Stimulated activated CD4-positive, alpha-beta T cell treated with anti-CD3 and anti-CD28 coated beads, Interleukin-1b, Interleukin-23, amount 100 ng/mL, for 48 hours (primary cell): ENCODE measurements around the gene DENND4B.
"Not testable (repeated sequence)": the region's sequence is repeated elsewhere in the genome, so short reads cannot be mapped to it uniquely, and the experiment has no call there.

Experiments used
- DNase-seq: peaks from one replicate; pipeline ENCODE4 v3.0.0-alpha.2; 2020

DENND4B gene, protein sequence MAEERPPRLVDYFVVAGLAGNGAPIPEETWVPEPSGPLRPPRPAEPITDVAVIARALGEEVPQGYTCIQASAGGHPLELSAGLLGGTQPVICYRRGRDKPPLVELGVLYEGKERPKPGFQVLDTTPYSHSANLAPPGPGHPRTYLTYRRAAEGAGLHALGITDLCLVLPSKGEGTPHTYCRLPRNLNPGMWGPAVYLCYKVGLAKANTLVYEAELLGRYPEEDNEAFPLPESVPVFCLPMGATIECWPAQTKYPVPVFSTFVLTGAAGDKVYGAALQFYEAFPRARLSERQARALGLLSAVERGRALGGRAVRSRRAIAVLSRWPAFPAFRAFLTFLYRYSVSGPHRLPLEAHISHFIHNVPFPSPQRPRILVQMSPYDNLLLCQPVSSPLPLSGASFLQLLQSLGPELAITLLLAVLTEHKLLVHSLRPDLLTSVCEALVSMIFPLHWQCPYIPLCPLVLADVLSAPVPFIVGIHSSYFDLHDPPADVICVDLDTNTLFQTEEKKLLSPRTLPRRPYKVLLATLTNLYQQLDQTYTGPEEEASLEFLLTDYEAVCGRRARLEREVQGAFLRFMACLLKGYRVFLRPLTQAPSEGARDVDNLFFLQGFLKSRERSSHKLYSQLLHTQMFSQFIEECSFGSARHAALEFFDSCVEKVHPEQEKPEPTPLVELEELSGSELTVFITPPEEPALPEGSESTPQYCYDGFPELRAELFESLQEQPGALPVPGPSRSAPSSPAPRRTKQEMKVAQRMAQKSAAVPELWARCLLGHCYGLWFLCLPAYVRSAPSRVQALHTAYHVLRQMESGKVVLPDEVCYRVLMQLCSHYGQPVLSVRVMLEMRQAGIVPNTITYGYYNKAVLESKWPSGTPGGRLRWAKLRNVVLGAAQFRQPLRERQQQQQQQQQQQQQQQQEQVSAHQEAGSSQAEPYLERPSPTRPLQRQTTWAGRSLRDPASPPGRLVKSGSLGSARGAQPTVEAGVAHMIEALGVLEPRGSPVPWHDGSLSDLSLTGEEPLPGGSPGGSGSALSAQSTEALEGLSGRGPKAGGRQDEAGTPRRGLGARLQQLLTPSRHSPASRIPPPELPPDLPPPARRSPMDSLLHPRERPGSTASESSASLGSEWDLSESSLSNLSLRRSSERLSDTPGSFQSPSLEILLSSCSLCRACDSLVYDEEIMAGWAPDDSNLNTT (N-terminal part only)

DNA sequence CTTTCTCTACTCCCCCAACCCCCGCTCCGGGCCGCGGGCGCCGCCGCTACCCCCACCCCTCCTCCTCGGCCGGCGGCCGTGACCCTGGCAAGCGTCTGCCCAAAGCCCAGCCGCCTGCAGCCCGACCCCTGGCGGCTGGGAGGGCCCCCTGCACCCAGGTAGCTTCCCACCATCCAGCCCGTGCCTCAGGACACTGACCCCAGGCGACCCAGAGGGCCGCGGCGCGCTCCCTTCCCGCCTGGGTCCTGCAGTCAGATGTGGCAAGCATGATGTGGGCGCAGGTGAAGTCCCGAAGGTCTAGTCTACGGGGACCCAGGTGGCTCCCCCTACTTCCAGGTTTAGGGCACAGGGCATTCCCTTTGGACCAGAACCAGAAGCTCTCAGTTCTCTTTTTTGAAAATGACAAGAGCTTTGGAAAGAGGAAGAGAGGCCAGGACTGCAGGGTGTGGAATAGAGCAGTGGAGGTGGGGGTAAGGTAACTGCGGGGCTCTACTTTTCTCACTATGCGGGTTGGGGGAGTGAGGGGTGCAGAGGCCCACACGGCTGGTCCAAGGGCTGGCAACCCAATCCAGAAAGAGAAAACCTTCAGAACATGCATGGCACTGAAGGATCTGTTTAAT is at the start of gene DENND4B:
Gene DENND4B, minus strand, starts transcription at position 97 of the 620 bp plus-strand sequence. CDS start 2,344 bp downstream, outside the sequence.
- DNase-seq, result peak; percentile 73

DNA sequence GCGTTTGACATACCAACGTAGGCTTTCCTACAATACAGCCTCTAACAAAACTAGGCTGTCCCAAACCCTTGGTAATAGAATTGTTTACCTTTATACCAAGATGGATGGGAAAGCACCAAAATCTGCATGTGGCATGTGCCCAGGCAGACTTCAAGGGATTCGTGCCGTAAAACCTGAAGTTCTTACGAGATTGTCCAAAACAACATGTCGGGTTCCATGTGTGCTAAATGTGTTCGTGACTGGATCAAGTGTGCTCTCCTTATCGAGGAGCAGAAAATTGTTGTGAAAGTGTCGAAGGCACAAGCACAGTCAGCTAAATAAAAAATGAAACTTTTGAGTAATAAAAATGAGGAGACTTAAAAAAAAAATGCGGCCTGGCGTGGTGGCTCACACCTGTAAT is 49.1 kb upstream of the DENND4B start:
- DNase-seq, result no peak

DNA sequence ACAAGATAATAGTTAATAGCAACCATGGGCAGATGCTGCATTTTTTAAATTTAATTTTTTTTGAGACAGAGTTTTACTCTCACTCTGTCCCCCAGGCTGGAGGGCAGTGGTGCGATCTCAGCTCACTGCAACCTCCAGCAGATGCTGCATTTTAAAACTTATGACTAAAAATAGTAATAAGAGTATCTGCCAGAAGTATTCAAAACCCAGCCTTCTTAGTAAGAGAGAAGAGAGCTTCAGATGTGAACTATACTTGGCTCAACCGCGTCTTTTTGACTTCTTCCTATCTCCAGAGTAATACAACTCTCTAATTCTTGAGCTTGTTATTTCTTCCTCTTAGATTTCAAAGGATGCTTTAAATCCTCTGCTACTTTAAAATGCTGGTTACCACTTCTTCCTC is 48.7 kb upstream of the DENND4B start:
- DNase-seq, result no peak

DNA sequence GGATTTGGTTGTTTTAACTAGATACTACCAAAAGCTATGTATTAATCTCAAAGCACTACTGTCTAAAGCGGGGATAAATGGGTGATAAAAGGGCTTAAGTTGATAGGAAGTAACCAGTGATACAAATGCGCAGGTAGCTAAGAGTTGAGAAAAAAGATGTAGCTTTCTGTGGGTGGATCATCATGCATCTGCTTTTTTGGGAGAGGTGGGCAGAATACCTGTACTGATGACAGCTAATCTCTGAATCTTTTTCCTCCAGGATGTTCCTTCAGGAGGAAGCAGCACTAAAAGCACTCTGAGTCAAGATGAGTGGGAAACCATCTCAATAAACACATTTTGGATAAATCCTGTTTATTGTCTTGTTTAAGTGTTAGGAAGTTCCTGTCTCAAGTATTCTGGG is 45.3 kb upstream of the DENND4B start:
- no peak for DNase-seq

DNA sequence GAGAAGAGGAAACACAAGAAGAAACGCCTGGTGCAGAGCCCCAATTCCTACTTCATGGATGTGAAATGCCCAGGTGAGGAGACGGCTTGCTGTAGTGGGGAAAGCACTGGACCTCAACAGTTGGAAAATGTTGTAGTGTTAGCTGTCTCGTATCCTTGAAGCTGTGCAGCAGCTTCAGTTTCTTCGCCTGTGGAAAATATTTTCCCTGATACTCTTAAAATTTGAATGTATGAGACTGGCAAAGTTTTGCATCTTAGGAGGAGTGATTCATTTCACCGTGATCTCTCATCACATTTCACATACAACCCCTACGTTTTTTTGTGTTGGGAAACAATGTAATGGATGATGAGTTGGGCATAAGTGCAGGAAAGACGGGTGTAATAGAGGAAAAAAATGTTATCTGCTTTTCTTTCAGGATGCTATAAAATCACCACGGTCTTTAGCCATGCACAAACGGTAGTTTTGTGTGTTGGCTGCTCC is 44.7 kb upstream of the DENND4B start:
- DNase-seq, result no peak

GRCh38 chr1:153990468-153991150 is 44.1 kb upstream of the DENND4B start, which contains the start of gene RPS27:
Gene RPS27 (plus strand): TSS chr1:153990762. CDS start chr1:153990797, 35 bp downstream.
- peak; percentile 92 for DNase-seq

DNA sequence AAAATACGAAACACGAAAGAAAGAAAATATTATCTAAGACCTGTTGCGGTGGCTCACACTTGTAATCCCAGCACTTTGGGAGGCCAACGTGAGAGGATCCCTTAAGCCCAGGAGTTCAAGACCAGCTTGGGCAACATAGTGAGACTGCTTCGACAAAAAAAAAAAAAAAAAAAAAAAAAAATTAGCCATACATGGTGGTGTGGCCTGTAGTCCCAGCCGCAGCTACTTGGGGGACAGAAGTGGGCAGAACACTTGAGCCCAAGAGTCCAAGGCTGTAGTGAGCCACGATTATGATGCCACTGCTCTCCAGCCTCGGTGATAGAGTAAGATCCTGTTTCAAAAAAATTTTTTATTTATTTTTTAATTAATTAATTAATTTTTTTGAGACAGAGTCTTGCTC is 41.1 kb upstream of the DENND4B start:
- DNase-seq, result no peak

DNA sequence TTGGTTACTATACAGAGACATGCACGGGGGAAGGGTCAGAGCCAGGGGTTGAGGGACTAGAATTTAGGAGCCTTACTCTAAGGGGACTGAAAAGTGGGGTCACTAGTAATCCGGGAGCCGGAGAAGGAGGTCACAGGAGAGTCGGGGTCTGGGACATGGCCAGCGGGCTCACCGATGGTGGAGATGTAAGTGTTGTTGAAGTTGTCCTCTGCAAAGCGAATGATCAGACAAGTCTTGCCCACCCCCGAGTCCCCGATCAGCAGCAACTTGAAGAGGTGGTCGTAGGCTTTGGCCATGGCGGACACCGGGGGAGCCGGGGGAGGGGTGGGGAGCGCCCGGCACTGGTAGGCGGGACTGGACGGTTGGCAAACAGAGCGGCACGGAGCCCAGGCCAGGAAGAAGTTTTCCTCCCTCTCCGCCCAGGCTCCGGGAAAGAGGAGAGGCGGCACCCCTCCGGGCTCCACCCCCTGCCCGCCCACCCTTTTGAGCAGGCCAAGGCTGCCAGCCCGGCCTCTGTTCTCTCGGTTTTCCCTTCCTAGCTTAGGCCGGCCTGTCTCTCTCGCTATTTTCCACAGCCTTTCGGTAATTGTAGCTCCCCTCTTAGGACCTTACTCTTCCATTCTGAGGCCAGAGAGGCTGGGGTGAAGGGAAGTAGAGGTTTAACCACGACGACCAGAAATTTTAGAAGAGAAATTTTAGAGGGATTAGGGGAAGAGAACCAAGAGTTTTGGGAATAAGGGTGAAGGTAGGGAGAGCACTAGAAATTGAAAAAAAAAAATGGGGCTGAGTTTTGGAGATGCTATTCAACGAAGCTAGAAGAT is 39.6 kb upstream of the DENND4B start, which contains the start of gene RAB13:
Gene RAB13, minus strand, starts transcription at position 399 of the 821 bp plus-strand sequence. Its CDS starts 103 bp downstream, at position 296.
- DNase-seq, result no peak

DNA sequence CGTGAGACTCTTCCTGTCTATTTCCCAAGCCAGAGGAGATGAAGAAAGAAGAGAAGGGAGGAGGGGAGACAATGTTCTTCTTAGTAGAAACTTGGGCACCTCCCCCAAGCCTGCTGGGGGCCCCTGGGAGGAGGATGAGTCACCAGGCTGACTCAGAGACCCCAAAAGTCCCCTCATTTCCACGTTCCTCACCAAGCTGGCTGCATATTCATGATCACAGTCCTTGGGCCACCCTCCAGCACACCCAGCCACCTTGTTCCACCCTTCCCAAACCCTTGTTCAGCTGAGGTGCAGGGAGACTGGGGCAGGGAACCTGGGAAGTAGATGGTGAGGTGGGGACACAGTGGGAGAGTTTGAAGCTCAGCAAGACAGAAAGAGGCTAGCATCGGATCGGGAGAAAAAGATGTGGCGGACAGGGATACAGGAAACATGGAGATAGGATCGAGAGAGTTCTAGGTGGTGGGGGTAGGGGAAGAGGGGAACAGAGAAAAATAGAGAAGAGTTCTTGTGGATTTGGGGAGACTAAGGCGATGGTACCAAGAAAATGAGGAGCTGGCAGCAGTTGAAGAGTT is 38.9 kb upstream of the DENND4B start:
- DNase-seq, result peak; percentile 64

GRCh38 chr1:153984123-153984894 is 37.8 kb upstream of the DENND4B start:
- DNase-seq, result no peak

GRCh38 chr1:153981735-153982134 is 35.2 kb upstream of the DENND4B start:
- not testable (repeated sequence) for DNase-seq

- not testable (repeated sequence) for DNase-seq
These were observed 32.6 kb upstream of the DENND4B start for GRCh38 chr1:153979091-153979490.

- no peak for DNase-seq
These were observed 31.9 kb upstream of the DENND4B start for GRCh38 chr1:153978274-153978909.

- peak; percentile 86 for DNase-seq
These were observed 31.0 kb upstream of the DENND4B start, which contains the start of gene JTB for GRCh38 chr1:153977250-153978240. Gene JTB (minus strand): TSS chr1:153977674. CDS start chr1:153977252, 422 bp downstream.

- DNase-seq, result no peak
These were observed 30.3 kb upstream of the DENND4B start for GRCh38 chr1:153976819-153977249.

DNA sequence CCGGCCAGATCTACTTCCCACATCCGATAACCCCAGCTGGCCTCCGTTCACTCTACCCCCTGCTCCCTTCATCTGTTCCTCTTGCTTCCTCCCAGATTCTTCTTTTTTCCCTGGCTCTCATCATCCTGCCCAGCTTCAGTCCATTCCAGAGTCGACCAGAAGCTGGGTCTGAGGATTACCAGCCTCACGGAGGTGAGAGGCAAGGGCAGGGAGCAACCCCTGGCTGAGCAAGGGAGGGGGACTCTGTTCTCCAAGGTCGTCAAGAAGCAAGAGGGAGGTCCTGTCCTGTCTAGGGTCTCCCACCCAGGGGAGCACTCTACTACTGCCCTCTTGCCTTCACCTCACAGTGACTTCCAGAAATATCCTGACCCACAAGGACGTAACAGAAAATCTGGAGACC is 27.0 kb upstream of the DENND4B start:
- DNase-seq, result no peak

GRCh38 chr1:153973071-153973470 is 26.6 kb upstream of the DENND4B start:
- DNase-seq, result no peak
